Fibroblast of skin of right biceps (primary cell): ENCODE measurements around the gene CLIP2.
"Not testable (repeated sequence)": the region's sequence is repeated elsewhere in the genome, so short reads cannot be mapped to it uniquely, and the experiment has no call there.

Experiments used
- DNase-seq: peaks from one replicate; pipeline ENCODE4 v3.0.0-alpha.2; 2013

The CLIP2 gene

DNA sequence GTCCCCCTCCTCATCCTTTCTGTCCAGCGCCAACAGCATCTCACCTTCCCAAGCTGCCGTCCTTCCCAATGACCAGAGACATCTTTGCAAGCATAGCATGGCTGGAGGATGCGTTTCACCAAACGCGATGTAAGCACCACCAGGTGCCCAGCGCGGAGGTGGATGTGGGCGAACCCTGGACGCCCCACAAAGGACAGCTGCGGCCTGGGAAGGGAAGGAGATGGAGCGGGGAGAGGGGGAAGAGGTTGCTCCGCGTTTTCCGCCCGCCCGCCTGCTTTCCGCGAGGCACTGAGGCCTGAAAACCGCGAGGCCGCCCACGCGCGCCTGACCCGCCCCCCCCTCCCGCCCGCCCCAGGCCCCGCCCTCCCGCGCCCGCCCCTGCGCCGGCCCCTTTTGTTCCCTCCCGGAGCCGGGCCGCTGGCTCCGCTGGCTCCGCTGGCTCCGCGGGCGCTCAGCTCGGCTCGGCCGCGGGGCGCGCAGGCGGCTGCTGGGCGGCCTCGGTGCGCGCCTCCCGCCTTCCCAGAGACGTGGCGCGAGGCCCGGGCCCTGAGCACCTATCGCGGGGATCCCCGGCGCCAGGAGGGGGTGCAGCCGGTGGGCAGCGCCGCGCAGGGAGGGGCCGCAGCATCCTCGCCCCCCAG is at the start of gene CLIP2:
Gene CLIP2 (plus strand): TSS at position 390 of the 641 bp plus-strand sequence. CDS start 28,140 bp downstream, outside the sequence.
- peak; percentile 88 for DNase-seq

GRCh38 chr7:74240482-74240881 is 48.7 kb upstream of the CLIP2 start:
- DNase-seq = no peak

- DNase-seq = no peak
Observed at GRCh38 chr7:74242122-74242443, 47.1 kb upstream of the CLIP2 start.

DNA sequence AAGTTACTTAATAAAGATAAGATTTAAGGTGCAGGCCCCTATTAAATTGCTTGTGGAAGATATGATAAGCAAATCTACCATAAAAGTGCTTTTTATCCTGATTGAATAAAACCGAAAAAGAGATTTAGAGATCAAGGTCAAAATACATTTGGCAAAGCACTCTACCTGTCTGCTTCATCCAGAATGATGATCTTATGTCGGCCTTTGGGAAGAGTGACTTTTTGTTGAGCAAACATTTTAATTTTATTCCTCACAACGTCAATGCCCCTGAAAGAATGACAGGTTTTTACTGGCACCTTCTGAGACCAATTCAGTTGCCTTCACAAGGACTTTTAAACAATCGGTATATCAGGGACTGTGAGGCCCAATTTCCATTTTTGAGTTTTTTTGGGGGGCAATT is 42.7 kb upstream of the CLIP2 start:
- DNase-seq = no peak

GRCh38 chr7:74248156-74248555 is 41.1 kb upstream of the CLIP2 start:
- DNase-seq = no peak

GRCh38 chr7:74249058-74249457 is 40.1 kb upstream of the CLIP2 start:
- DNase-seq = not testable (repeated sequence)

- no peak for DNase-seq
Observed at GRCh38 chr7:74252893-74253292, 36.3 kb upstream of the CLIP2 start.

- no peak for DNase-seq
Observed at GRCh38 chr7:74253331-74253730, 35.9 kb upstream of the CLIP2 start.

DNA sequence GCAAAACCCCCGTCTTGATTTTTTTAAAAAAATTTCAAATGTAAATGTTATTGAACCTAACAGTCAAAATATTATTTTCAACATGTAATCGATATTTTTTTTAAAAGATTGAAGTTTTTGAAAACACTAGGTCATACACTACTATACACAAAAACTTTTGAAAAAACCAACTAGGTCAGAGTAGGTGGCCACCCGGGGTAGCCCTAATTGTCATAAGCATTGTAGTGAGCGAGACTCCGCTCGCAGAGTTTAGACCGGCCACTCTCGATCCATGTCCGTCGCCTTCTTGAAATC is 35.4 kb upstream of the CLIP2 start:
- DNase-seq = no peak

GRCh38 chr7:74254129-74254857 is 34.9 kb upstream of the CLIP2 start, which contains the start of gene RFC2:
Gene RFC2 (minus strand): TSS chr7:74254399. CDS start chr7:74254383, 16 bp downstream.
- peak; percentile 96 for DNase-seq

- no peak for DNase-seq
Observed at GRCh38 chr7:74254858-74255379, 34.3 kb upstream of the CLIP2 start.

GRCh38 chr7:74255461-74255860 is 33.7 kb upstream of the CLIP2 start:
- DNase-seq = not testable (repeated sequence)

DNA sequence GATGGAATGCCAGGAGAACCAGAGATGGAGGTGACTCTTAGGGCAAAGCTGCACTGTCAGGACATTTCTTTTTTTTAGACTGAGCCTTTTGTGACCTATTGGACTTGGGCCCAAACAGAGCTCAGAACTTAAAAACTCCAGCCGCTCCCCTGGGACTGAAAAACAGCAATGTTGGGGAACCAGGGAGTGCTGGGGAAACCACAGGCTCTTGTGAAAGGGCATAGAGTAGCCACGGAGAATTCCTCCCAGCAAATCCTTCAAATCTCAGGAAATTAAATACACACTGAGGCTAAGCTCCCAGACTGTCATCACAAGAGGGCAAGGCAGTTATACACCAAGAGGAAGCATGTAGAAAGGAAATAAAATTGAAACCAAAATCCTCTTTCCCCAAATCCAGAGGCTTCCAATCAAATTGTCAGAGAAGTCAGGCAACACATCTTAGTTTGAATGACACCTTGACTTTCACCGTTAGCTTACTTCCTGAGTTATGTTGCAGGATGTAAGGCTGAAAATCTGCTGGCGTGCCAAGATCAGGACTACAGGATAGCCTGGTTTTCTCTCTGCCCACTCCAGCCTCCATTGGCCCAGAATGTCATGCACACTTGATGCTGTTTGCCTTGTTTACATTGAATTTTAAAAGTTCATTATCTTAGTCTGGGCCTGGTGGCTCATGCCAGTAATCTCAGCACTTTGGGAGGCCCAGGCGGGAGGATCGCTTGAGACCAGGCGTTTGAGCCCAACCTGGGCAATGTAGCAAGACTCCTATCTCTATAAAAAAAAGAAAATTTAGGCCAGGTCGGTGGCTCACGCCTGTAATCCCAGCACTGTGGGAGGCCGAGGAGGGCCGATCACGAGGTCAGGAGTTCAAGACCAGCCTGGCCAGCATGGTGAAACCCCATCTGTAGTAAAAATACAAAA is 32.5 kb upstream of the CLIP2 start:
- DNase-seq = peak; percentile 91

DNA sequence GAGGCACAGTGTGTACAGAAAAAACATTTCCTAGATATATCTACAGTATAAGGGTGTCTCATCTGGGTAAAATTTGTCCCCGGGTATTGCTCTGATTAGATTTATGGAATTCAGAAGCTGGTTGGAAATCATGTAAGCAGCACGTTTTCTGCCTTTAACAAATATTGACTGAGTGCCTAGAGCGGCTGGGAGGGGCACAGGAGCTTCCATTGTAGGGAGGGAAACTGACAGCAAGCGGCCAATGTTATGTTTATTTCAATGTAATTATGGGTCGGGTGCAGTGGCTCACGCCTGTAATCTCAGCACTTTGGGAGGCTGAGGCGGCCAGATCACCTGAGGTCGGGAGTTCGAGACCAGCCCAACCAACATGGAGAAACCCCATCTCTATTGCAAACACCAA is 30.6 kb upstream of the CLIP2 start:
- no peak for DNase-seq

DNA sequence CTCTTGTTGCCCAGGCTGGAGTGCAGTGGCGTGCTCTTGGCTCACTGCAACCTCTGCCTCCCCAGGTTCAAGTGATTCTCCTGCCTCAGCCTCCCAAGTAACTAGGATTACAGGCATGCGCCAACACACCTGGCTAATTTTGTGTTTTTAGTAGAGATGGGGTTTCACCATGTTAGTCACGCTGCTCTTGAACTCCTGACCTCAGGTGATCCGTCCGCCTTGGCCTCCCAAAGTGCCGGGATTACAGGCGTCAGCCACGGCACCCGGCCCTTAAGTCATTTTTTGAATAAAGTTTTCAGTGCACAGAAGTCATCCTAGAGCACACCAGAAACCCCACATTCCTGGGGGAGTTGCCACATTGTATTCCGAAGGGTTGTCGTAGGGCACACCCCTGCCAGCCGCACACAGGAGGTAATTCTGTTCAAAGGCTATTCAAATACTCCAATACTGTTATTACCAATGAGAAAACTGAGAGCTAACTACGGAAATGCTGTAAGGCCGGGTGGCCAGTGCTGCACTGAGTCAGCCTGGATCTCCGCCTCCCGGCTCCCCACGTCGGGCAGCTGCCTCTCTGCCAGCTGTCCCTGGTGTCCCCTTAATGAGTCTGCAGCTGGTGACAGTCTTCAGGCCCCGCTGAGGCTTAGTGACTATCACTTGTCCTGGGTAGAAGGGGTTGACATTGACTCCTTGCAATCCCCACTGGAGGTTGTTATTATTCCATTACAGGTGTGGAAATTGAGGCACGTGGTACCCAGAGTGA is 26.4 kb upstream of the CLIP2 start:
- DNase-seq = no peak

DNA sequence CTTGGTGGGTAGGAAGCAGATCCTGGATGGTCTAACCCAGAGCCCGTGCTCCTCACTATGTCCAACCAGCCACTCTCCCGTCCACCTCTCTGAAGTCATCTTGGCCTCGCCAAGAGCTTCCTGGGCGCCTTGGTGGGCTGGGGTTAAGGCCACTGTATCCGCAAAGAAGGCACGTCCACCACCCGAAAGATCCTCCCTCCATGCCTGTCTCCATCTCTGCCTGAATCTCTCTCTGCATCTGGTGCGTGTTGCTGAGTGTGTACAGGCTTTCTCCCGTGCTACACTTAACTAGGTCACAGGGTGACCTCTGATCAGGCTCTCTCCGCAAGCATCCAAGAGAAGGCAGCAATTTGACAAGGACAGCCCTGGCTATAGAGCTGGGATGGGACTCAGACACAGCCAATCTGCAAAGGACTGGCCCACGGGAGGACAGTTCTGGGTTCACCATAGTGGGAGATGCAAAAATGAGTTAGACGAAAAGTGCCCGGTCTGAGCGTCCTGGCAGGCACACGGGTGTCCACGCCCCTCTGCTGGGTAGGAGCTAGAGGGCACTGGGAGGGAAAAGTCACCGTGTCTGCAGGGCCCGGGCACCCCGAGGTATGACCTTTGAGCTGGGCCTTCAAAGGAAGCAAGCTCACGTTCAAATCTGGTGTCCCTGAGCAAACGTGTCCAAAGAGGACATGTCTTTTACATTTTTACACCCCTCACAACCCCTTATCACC is 25.6 kb upstream of the CLIP2 start:
- DNase-seq = no peak

GRCh38 chr7:74266191-74266963 is 22.8 kb upstream of the CLIP2 start:
- no peak for DNase-seq

GRCh38 chr7:74267756-74268565 is 21.2 kb upstream of the CLIP2 start:
- no peak for DNase-seq

DNA sequence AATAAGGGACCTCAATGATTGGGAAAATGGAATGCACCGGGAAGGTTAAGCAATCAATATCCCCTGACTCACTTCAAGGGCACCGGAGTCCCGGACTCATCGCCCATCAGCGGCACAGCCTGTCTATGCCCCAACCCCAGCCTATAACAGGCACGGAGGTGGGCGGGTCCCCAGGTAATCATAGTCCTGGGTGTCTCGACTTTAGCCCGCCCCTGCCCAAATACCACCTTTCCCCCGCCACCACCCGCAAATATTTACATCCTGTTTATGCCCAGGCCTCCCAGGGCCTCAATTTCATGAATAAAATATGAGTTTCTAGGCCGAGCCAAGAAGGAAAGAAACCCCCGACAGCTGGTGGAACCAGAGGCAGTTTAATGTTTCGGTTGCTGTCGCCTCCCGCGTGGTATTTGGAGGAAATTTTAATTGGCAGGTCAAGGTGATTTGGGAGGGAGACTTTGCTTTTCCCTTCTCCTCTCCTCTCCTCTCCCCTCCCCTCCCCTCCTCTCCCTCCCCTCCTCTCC is 19.4 kb upstream of the CLIP2 start:
- peak; percentile 83 for DNase-seq

- DNase-seq = no peak
Observed at GRCh38 chr7:74271742-74272141, 17.5 kb upstream of the CLIP2 start.
